Activated T-helper 1 cell treated with anti-CD3 and anti-CD28 coated beads, Interleukin-2, amount 50 U/mL, for 16 hours (primary cell): ENCODE measurements around the gene GRK2.

Source experiments
- DNase-seq, 2 donors: peaks; one replicate each; pipeline ENCODE4 v3.0.0-alpha.2; 2020; ENCODE audit warnings: low read depth in 1 of 2, low spot score in 1 of 2

Gene GRK2

DNA sequence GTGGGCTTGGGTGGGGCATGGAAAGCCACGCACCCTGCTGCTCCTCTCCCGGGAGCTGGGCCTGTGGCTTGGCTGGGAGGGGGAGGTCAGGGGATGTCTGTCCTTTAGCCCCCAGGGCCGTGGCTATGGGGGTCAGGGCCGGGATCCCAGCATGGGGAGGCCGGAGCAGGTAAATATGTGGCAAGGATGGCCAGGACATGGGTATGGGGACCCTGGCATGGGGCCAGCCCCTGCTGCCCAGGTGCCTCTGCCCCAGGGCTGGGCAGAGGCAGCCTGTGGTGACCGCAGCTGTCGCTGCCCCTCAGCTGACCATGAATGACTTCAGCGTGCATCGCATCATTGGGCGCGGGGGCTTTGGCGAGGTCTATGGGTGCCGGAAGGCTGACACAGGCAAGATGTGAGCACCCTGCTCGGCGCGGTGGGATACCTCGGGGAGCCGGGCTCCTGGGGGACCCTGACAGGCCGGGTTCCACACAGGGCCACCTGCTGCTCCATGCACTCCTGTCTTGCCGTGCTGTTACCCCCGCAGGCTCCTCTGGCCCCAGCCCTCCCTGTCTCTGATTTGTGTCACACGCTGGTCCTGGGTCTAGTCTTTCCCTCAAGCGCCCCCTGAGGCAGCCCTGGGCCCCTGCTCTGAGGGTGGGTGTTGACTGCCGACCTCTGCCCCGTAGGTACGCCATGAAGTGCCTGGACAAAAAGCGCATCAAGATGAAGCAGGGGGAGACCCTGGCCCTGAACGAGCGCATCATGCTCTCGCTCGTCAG, 14.7 kb downstream of the GRK2 start:
- DNase-seq = no peak

DNA sequence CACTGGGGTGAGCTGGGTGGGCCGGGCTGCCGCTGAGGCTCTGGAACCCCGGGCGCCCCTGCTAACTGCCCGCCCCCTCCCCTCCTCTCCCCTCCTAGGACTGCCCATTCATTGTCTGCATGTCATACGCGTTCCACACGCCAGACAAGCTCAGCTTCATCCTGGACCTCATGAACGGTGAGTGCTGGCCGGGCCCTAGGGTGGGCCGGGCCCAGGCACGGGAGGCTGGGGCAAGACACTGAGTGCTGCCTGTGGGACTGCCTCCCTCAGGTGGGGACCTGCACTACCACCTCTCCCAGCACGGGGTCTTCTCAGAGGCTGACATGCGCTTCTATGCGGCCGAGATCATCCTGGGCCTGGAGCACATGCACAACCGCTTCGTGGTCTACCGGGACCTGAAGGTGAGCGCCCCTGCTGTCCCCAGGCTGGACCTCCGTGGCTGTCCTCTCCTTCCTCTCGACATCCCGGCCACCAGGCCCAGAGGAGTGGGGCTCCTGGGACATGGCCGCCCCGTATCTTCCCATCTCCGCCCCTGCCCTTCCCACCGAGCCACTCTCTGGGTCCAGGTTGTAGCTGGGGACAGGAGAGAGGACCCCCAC, 15.4 kb downstream of the GRK2 start:
- no peak for DNase-seq

DNA sequence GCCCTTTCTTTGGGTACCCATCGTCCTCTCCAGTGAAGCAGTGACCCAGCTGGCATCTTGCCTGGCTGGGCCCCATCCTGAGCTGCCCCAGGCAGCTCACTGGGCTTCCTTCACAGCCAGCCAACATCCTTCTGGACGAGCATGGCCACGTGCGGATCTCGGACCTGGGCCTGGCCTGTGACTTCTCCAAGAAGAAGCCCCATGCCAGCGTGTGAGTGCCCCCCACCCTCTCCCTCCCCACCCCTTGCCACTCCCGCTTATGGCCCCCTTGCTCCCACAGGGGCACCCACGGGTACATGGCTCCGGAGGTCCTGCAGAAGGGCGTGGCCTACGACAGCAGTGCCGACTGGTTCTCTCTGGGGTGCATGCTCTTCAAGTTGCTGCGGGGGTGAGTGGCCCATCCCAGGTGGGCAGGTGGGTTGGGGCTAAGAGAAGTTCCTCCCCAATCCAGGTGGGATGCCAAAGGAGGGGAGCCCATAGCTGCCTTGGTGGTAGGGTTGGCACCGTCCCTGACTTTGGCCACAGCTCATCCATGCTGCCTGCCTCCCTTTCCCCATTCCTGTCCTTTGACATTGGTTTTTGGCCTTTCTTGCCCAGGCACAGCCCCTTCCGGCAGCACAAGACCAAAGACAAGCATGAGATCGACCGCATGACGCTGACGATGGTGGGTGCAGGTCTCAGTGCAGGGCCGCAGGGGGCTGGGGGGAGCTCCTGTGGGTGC, 16.0 kb downstream of the GRK2 start:
- DNase-seq = no peak

DNA sequence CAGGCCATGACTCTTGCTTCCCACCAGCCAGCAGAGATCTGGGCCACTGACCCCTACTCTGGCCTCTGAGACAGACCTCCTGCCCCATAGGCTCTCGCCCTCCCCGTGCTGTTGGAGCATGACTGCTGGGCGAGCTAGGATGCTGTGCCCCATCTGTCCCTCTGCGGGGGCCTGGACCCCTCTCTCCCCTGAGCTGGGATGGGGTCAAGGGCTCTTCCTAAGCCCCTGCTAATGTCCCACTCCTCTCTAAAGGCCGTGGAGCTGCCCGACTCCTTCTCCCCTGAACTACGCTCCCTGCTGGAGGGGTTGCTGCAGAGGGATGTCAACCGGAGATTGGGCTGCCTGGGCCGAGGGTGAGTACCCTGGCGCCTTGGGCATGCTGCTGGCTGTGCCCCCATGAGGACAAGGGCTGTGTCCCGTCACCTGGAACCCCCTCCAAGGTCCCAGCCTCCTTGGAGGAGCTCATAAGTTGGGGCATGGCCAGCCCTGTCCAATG, 16.7 kb downstream of the GRK2 start:
- no peak for DNase-seq

DNA sequence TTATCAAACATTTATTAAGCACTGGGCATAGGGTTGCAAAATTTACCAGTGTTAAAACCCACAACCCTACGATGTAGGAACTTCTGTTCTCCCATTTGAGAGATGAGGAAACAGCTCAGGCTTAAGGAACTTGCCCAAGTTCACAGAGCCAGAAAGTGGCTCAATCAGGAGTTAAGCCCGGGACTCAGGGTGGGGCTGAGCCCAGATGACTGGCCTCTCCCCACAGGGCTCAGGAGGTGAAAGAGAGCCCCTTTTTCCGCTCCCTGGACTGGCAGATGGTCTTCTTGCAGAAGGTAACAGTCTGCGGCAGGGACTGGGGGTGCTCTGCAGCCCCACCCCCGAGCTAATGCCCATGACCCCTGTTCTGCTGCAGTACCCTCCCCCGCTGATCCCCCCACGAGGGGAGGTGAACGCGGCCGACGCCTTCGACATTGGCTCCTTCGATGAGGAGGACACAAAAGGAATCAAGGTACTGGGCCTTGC, 17.2 kb downstream of the GRK2 start:
- no peak for DNase-seq

DNA sequence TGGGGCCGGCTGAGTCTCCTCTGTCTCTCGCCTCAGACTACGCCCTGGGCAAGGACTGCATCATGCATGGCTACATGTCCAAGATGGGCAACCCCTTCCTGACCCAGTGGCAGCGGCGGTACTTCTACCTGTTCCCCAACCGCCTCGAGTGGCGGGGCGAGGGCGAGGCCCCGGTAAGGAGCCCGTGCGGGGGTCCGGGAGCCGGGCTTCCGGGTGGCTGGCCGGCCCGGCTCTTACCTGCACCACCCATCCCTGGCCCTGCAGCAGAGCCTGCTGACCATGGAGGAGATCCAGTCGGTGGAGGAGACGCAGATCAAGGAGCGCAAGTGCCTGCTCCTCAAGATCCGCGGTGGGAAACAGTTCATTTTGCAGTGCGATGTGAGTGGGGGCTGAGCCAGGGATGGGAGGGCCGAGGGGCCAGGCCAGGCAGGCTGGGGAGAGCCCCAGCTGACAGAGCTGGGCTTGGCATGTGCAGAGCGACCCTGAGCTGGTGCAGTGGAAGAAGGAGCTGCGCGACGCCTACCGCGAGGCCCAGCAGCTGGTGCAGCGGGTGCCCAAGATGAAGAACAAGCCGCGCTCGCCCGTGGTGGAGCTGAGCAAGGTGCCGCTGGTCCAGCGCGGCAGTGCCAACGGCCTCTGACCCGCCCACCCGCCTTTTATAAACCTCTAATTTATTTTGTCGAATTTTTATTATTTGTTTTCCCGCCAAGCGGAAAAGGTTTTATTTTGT, 18.7 kb downstream of the GRK2 start:
- DNase-seq = no peak

DNA sequence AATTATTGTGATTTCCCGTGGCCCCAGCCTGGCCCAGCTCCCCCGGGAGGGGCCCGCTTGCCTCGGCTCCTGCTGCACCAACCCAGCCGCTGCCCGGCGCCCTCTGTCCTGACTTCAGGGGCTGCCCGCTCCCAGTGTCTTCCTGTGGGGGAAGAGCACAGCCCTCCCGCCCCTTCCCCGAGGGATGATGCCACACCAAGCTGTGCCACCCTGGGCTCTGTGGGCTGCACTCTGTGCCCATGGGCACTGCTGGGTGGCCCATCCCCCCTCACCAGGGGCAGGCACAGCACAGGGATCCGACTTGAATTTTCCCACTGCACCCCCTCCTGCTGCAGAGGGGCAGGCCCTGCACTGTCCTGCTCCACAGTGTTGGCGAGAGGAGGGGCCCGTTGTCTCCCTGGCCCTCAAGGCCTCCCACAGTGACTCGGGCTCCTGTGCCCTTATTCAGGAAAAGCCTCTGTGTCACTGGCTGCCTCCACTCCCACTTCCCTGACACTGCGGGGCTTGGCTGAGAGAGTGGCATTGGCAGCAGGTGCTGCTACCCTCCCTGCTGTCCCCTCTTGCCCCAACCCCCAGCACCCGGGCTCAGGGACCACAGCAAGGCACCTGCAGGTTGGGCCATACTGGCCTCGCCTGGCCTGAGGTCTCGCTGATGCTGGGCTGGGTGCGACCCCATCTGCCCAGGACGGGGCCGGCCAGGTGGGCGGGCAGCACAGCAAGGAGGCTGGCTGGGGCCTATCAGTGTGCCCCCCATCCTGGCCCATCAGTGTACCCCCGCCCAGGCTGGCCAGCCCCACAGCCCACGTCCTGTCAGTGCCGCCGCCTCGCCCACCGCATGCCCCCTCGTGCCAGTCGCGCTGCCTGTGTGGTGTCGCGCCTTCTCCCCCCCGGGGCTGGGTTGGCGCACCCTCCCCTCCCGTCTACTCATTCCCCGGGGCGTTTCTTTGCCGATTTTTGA, 19.5 kb downstream of the GRK2 start:
- DNase-seq = no peak

DNA sequence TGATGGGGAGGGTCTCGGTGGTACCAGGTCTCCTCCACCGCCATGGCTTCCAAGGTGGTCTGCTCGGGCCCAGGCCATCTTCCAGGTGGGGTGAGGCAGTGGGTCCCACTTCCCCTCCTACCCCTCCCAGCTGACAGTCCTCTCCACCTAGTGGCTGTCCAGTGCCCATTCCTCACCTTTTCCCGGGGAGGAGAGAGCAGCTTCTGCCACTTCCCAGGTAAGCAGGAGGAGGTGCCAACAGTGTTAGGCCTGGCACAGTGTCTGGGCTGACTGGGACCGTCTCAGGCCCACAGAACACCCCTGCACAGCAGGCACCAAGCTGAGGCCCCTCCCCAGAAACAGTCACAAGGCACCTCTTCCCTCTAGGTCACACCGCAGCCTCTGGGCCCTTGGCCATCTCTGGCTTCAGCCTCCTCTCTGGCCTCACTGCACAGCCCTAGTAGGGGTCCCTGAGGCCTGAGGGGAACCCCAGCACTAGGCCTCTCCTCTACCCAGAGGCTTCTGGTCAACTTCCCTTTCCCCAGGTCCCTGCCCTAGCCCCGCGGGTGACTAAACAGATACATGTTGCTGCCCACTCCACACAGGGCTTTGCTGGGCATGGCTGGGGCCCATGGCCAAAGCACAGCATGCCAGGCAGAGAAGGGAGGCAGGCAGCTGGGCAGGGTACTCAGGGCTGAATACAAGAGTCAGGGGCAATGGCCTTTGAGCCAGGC, 20.5 kb downstream of the GRK2 start:
- DNase-seq = no peak

DNA sequence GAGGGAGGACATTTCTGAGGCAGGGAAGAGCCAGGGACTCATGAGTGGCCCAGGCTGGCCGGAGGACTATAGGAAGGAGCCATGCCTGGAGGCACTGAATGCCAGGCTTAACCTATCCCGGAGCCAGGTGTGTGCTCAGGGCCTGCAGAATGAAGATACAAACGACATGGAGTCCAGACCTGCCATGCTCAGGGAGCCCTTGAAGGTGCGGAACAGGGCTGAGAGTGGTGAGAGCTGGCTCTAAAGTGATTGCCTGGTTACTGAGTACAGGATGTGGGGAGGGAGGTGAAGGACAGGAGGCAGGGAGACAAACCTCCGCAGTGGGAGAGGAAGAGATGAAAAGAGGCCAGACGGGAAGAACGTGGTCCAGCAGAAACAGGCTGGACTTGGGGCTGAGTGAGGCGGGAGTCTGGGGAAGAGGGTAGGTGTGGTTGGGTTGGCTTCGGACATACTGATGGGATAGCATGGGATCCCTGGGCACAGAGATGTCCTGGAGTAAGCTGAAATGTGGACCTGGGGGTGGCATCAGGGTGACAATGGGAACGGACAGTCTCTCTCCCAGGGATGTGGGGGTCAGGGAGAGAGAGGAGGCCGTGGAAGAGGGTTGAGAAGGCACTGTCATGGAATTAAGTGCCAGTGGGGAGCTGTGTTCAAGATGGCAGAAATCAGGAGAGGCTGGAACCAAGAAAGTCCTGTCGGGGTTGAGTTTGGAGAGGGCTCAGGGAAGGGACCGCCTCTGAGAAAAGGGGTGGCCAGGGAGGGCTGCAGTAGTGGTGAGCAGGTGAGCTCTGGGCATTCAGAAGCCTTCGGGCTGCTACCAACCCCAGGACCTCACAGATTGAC, 21.3 kb downstream of the GRK2 start:
- DNase-seq = no peak

DNA sequence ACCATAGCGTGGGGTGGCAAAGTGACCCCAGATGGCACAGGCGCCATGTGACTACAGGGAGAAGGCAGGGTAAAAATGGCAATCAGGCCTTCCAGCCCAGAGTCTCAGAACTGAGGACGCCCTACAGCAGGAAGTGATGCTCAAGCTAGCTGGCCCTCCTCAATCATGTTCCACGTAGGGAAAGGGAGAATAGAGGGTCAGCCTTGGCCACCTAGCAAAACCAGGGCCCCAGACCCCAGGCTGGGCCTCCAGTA, 21.9 kb downstream of the GRK2 start:
- no peak for DNase-seq

DNA sequence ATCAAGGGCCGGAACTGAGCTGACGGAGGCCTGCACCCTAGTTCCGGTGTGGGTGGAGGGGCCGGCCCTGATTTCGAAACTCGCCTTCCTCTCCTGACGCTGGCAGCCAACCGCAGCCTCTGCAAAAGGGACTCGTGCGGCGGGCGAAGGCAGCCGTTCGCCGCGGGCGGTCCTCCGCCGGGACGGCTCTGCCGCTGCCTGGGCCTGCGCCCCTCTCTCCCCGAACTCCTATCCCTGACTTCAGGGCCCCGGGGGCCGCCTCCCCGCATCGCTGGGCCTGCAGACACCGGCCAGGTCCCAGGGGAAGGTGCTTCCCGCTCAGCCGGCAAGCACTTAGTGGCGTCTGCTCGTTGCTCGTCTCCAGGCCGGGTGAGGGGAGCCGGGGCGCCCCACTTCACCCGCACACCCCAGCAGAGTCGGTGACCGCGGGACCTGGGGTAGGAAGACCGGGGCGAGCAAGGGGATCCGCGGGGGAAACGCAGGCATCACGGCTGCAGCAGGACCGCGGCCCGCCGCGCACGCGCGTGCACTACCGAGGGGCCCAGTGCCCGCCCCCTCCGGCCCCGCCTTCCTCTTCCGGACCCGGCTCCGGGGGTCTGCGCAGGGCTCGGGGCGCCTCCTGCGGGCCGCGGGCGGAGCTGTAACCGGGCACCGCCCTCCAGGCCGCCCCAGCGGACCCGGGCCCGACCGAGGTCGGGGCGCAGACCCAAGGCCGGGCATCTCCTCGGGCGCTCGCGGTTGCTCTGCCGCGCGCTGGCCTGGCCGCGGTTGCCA, 22.4 kb downstream of the GRK2 start:
- peak; percentile 68 to 78 for DNase-seq

DNA sequence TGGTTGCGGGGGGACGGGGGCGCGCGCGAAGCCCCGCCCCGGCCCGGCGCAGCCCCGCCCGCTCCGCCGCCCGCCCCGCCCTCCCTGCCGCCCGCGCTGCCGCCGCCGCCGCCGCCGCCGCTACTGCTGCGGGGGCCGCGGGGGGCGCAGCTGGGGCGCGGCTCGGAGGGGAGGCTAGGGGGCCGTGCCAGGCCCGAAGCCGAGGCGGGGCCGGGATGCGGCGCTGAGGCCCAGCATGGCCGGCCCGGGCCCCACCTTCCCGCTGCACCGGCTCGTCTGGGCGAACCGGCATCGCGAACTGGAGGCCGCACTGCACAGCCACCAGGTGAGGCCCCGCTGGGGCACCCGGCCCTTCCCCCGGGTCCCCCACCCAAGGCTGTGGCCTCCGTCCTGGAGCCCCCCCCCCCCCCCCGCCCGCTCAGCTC, 23.0 kb downstream of the GRK2 start, which contains the start of gene ANKRD13D:
ANKRD13D (plus strand) TSS at position 78 of the 425 bp plus-strand sequence; CDS start at position 236, 158 bp downstream.
- DNase-seq = no peak

DNA sequence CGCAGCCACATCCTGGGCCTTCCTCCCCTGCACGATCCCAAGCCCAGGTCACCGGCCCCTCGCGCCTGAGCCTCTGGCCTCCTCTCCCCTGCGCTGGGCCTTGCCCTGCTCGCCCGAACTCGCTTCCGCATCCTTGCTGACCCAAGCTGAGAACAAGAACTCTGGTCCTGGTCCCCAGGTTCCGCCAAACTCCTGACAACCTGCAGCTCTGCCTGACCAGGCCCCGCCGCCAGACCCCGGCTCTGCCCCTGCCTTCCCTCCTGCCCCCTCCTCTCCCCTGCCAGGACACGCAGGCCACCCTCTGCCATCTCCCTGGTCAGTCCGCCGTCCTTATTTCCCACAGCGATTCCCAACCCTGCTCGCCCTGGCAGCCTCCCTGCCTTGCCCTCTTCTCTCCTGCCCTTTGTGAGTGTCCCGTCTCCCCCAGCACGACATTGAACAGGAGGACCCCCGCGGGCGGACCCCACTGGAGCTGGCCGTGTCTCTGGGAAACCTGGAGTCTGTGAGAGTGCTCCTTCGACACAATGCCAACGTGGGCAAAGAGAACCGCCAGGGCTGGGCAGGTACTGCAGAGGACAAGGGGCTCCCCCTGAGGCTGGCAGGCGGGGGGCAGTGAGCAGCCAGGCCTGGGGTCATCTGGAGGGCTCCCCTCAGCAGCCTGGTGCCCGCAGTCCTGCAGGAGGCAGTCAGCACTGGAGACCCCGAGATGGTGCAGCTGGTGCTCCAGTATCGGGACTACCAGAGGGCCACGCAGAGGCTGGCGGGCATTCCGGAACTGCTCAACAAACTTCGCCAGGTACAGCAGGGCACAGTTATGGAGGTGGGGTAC, 23.6 kb downstream of the GRK2 start:
- no peak for DNase-seq

DNA sequence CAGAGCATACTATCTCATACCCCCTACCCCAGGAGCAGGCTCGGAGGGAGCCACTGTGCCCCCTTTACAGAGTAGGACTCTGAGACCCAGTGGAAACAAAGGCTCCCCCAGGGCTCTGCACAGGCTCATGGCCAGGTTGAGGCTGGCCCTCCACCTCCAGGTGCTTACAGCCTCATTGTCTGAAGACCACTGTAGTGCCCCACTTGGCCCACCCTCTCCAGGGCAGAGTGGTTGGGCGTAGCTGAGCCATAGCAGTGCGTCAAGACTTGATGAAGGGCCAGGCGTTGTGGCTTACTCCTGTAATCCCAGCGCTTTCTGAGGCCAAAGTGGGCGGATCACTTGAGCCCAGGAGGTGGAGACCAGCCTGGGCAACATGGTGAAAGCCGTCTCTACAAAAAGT, 24.5 kb downstream of the GRK2 start:
- no peak for DNase-seq

DNA sequence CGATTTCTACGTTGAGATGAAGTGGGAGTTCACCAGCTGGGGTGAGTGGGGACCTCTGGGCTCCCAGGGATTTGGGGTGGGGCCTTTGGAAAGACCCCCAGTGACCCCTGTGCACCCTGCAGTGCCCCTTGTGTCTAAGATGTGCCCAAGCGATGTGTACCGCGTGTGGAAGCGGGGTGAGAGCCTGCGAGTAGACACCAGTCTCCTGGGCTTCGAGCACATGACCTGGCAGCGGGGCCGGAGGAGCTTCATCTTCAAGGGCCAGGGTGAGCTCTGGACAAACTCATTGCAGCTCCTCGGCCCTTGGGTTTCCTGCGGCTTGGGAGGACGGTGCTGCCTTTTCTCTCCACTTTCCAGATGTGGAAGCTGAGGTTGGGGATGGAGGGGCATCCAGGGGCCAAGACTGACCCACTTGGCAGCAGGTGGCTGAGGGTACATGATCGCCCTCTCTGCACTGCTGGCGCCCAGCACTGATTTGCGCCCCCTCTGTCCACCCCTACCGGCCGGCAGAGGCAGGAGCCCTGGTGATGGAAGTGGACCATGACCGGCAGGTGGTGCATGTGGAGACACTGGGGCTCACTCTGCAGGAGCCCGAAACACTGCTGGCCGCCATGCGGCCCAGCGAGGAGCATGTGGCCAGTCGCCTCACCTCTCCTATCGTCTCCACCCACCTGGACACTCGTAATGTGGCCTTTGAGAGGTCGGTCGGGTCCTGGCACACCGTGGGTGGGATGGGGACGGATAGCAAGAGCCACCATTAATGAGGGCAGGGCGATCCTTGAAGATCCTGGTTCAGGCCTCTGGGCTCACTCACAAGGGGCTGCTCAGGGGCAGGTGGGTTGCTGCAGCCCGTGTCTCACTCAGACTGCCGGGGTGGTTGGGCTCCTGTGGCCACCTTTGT, 25.5 kb downstream of the GRK2 start:
- DNase-seq = no peak

DNA sequence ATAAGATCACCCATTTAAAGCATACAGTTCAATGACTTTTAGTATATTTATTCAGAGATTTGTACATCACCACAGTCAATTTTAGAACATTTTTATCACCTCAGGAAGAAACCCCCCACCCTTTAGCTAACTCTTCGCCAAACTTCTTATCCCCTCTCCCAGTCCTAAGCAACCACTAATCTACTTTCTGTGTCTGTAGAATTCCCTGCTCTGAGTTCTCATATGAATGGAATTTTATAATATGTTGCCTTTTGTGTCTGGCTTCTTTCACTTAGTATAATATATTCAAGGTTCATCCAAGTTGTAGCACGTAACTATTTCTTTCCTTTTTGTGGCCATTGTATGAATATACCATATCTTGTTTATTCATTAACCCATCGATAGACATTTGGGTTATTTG, 26.4 kb downstream of the GRK2 start:
- DNase-seq = no peak
